H9 (cell line): ENCODE measurements around the gene CNIH2. TPM values are rescaled to one million over a fixed set of nuclear protein-coding genes. Genes with fewer than 3 reads are reported as not detected.

Experiments used
- DNase-seq: peaks from one replicate; pipeline ENCODE4 v3.0.0-alpha.2; 2017
- H2AFZ ChIP-seq: one replicate; pipeline ENCODE4 v1.6.1; 2013; ENCODE audit warnings: mild to moderate bottlenecking, low read length, control low read depth, moderate library complexity
- H2AK5ac ChIP-seq: 2 replicates; pipeline ENCODE4 v1.6.1; 2013; ENCODE audit warnings: low read length, control low read depth, mixed read lengths; ENCODE audit not compliant: insufficient read length
- H2BK120ac ChIP-seq: one replicate; pipeline ENCODE4 v1.6.1; 2013; ENCODE audit warnings: low read depth, mild to moderate bottlenecking, low read length, control low read depth, inconsistent platforms; ENCODE audit not compliant: poor library complexity, severe bottlenecking
- H2BK12ac ChIP-seq: 2 replicates; pipeline ENCODE4 v1.6.1; 2013; ENCODE audit warnings: low read length, control low read depth, mixed read lengths, low read depth; ENCODE audit not compliant: insufficient read length
- H2BK15ac ChIP-seq: 2 replicates; pipeline ENCODE4 v1.6.1; 2013; ENCODE audit warnings: low read depth, low read length, control low read depth
- H2BK20ac ChIP-seq: one replicate; pipeline ENCODE4 v1.6.1; 2013; ENCODE audit warnings: low read depth, mild to moderate bottlenecking, low read length, control low read depth, inconsistent platforms; ENCODE audit not compliant: poor library complexity, severe bottlenecking
- H2BK5ac ChIP-seq: 2 replicates; pipeline ENCODE4 v1.6.1; 2013; ENCODE audit warnings: low read length, control low read depth, mixed read lengths; ENCODE audit not compliant: insufficient read length
- H3K14ac ChIP-seq: 2 replicates; pipeline ENCODE4 v1.6.1; 2013; ENCODE audit warnings: low read length, control low read depth; ENCODE audit not compliant: insufficient read depth
- H3K18ac ChIP-seq: 2 replicates; pipeline ENCODE4 v1.6.1; 2013; ENCODE audit warnings: low read depth, mild to moderate bottlenecking, mixed read lengths, low read length, control low read depth; ENCODE audit not compliant: insufficient read length
- H3K23ac ChIP-seq: 2 replicates; pipeline ENCODE4 v1.6.1; 2013; ENCODE audit warnings: low read length, control low read depth, mixed read lengths, low read depth; ENCODE audit not compliant: insufficient read length
- H3K23me2 ChIP-seq: 2 replicates; pipeline ENCODE4 v1.6.1; 2013; ENCODE audit warnings: low read depth, mild to moderate bottlenecking, mixed read lengths, low read length, control low read depth; ENCODE audit not compliant: insufficient read length, poor library complexity, severe bottlenecking
- H3K27ac ChIP-seq: 2 replicates; pipeline ENCODE4 v1.5.1; 2013; ENCODE audit warnings: low read length, control low read depth, mixed read lengths, low read depth; ENCODE audit not compliant: insufficient read length
- H3K27me3 ChIP-seq: 2 replicates; pipeline ENCODE4 v1.6.1; 2013; ENCODE audit warnings: low read length, control low read depth, inconsistent platforms; ENCODE audit not compliant: insufficient read depth
- H3K4ac ChIP-seq: 2 replicates; pipeline ENCODE4 v1.6.1; 2013; ENCODE audit warnings: low read depth, mild to moderate bottlenecking, control low read depth, inconsistent platforms, low read length, moderate library complexity
- H3K4me1 ChIP-seq: 2 replicates; pipeline ENCODE4 v1.6.1; 2013; ENCODE audit warnings: low read length, control low read depth, inconsistent platforms; ENCODE audit not compliant: insufficient read depth
- H3K4me2 ChIP-seq: 2 replicates; pipeline ENCODE4 v1.6.1; 2013; ENCODE audit warnings: low read length, control low read depth, mixed read lengths; ENCODE audit not compliant: insufficient read length, insufficient read depth
- H3K56ac ChIP-seq: 2 replicates; pipeline ENCODE4 v1.6.1; 2013; ENCODE audit warnings: low read depth, mild to moderate bottlenecking, mixed read lengths, low read length, control low read depth; ENCODE audit not compliant: insufficient read length
- H3K79me1 ChIP-seq: 2 replicates; pipeline ENCODE4 v1.6.1; 2013; ENCODE audit warnings: low read depth, mild to moderate bottlenecking, moderate library complexity, low read length, control low read depth, inconsistent platforms; ENCODE audit not compliant: insufficient read depth, poor library complexity, severe bottlenecking
- H3K79me2 ChIP-seq: 2 replicates; pipeline ENCODE4 v1.6.1; 2013; ENCODE audit warnings: low read length, control low read depth, inconsistent platforms; ENCODE audit not compliant: insufficient read depth
- H3K9ac ChIP-seq: 2 replicates; pipeline ENCODE4 v1.6.1; 2013; ENCODE audit warnings: low read length, control low read depth, mixed read lengths; ENCODE audit not compliant: insufficient read length; ENCODE audit errors: extremely low read depth
- H3K9me3 ChIP-seq: one replicate; pipeline ENCODE4 v1.6.1; 2013; ENCODE audit warnings: low read depth, low read length, inconsistent platforms; ENCODE audit not compliant: control insufficient read depth
- H3T11ph ChIP-seq: one replicate; pipeline ENCODE4 v1.6.1; 2013; ENCODE audit warnings: mild to moderate bottlenecking, low read length, control low read depth, inconsistent platforms
- H4K20me1 ChIP-seq: one replicate; pipeline ENCODE4 v1.6.1; 2013; ENCODE audit not compliant: control insufficient read depth, insufficient read length, insufficient read depth
- H4K5ac ChIP-seq: 2 replicates; pipeline ENCODE4 v1.6.1; 2013; ENCODE audit warnings: low read depth, mild to moderate bottlenecking, mixed read lengths, low read length, control low read depth; ENCODE audit not compliant: insufficient read length
- H4K8ac ChIP-seq: replicated peaks from 2 replicates; pipeline ENCODE4 v1.6.1; 2013; ENCODE audit warnings: low read length, control low read depth, mixed read lengths, low read depth; ENCODE audit not compliant: insufficient read length
- H4K91ac ChIP-seq: 2 replicates; pipeline ENCODE4 v1.6.1; 2013; ENCODE audit warnings: low read depth, mild to moderate bottlenecking, moderate library complexity, mixed read lengths, low read length, control low read depth; ENCODE audit not compliant: insufficient read length
- H3K27ac Mint-ChIP-seq, 3 experiments: 2 replicates in 2 of 3; 3 replicates in 1 of 3; pipeline ENCODE4 v1.8.0; 2020 to 2021; ENCODE audit warnings: mixed read lengths in 3 of 3, mild to moderate bottlenecking in 1 of 3, moderate library complexity in 1 of 3
- H3K27me3 Mint-ChIP-seq: 2 replicates; pipeline ENCODE4 v1.8.0; 2021; ENCODE audit warnings: low read depth, mild to moderate bottlenecking, moderate library complexity, mixed read lengths
- H3K36me3 Mint-ChIP-seq, 3 experiments: 2 replicates in 2 of 3; 3 replicates in 1 of 3; pipeline ENCODE4 v1.8.0; 2020 to 2021; ENCODE audit warnings: low read depth in 3 of 3, mixed read lengths in 3 of 3; ENCODE audit not compliant: insufficient read depth in 1 of 3
- H3K4me1 Mint-ChIP-seq, 2 experiments: 2 replicates each; pipeline ENCODE4 v1.8.0; 2020; ENCODE audit warnings: mixed read lengths in 2 of 2
- H3K4me3 Mint-ChIP-seq, 2 experiments: 2 replicates in 1 of 2; 3 replicates in 1 of 2; pipeline ENCODE4 v1.8.0; 2020 to 2021; ENCODE audit warnings: mild to moderate bottlenecking in 2 of 2, mixed read lengths in 2 of 2, moderate library complexity in 1 of 2
- H3K9me3 Mint-ChIP-seq, 2 experiments: 2 replicates in 1 of 2; 3 replicates in 1 of 2; pipeline ENCODE4 v1.8.0; 2020; ENCODE audit warnings: mild to moderate bottlenecking in 2 of 2, mixed read lengths in 2 of 2, moderate library complexity in 1 of 2
- CTCF ChIP-seq: fragments of 200-600 bp; sonication (generic); conservative IDR thresholded peaks from 3 replicates; pipeline ENCODE4 v1.8.0; 2021; ENCODE audit warnings: antibody characterized with exemption, mild to moderate bottlenecking
- WGBS: extraction: QIAGEN DNeasy Blood & Tissue Kit; methylation state at CpG from one replicate; pipeline ENCODE4 v1.1.7; 2013; ENCODE audit warnings: missing lambda C conversion rate, low lambda C conversion rate, mixed read lengths; ENCODE audit not compliant: insufficient read length; ENCODE audit errors: extremely low coverage; 5-methylcytosine and 5-hydroxymethylcytosine counted together
- total RNA-seq: library from RNA; stranded (reverse); gene quantifications from 2 replicates; pipeline ENCODE4 v1.2.1, GENCODE V29; 2021

CNIH2 gene
- total RNA-seq, 1 experiment from 2014 or later, result 12.0 TPM

DNA sequence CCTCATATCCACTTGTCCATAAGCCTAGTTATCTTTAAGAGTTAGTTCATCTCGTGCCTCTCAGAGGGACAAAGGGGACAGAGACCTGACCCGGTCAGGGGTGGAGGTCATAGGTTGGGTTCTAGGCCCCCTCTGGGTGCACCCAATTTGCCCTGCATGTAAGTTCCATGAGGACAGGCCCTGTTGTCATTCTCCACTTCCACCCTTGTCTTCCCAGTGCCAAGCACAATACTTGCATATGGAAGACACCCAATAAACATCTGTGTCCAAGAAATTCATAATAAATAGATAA lies 12.3 kb downstream of the CNIH2 start:
- Histone ChIP-seq H3K79me1 (no peaks in the 10 kb centered on the region), H2BK5ac (no peak overlapping the region), H2AFZ (no peak overlapping the region), H3K4ac (no peak overlapping the region), H2AK5ac (no peak overlapping the region), H3K23me2 (peaks cover 13% of the 10 kb centered on the region), H3K27me3 (peaks cover 8% of the 10 kb centered on the region; the same call in 1 of the 2 replicates), H3K79me2 (peaks cover 1% of the 10 kb centered on the region; the same call in 1 of the 2 replicates), H2BK12ac (no peak overlapping the region), H4K8ac (no peak overlapping the region), H3K9me3 (no peaks in the 10 kb centered on the region), H3K27ac (no peak overlapping the region), H3K4me1 (peaks cover 6% of the 10 kb centered on the region), H3K9ac (no peak overlapping the region), H3K14ac (no peak overlapping the region), H2BK120ac (no peak overlapping the region), H3K4me2 (peak overlapping the region; percentile 62), H4K20me1 (no peaks in the 10 kb centered on the region), H2BK15ac (no peak overlapping the region), H4K5ac (no peak overlapping the region), H2BK20ac (no peak overlapping the region), H3K56ac (no peak overlapping the region), H3K18ac (no peak overlapping the region), H3K23ac (no peak overlapping the region), H3T11ph (no peak overlapping the region), H4K91ac (no peak overlapping the region)
- Mint-ChIP-seq H3K4me3 (peak overlapping the region; percentile 86 to 91), H3K4me1 (peaks cover 18 to 23% of the 10 kb centered on the region in 2 experiments), H3K36me3 (peaks cover 0 to 3% (median 2%) of the 10 kb centered on the region in 3 experiments; a peak in 5 of 7 replicates), H3K9me3 (no peaks in the 10 kb centered on the region; a peak in 1 of 5 replicates), H3K27me3 (peaks cover 37% of the 10 kb centered on the region), H3K27ac (peak overlapping the region in 1 of 3 experiments; percentile 30; a peak in 1 of 7 replicates)
- WGBS, result no CpG with 5 or more reads among the region's 2 CpGs
- TF ChIP-seq CTCF, result no peak
- no peak for DNase-seq
